Femur (tissue), 1 donor: ENCODE data around the gene ANKRD49.

Experiments
- DNase-seq: peaks from one replicate; pipeline ENCODE4 v3.0.0-alpha.2; 2017

Gene ANKRD49

DNA sequence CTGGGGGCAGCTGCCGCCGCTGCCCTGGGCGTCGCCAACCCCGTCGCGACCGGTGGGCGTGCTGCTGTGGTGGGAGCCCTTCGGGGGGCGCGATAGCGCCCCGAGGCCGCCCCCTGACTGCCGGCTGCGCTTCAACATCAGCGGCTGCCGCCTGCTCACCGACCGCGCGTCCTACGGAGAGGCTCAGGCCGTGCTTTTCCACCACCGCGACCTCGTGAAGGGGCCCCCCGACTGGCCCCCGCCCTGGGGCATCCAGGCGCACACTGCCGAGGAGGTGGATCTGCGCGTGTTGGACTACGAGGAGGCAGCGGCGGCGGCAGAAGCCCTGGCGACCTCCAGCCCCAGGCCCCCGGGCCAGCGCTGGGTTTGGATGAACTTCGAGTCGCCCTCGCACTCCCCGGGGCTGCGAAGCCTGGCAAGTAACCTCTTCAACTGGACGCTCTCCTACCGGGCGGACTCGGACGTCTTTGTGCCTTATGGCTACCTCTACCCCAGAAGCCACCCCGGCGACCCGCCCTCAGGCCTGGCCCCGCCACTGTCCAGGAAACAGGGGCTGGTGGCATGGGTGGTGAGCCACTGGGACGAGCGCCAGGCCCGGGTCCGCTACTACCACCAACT, 51.0 kb downstream of the ANKRD49 start:
- peak; percentile 40 for DNase-seq

DNA sequence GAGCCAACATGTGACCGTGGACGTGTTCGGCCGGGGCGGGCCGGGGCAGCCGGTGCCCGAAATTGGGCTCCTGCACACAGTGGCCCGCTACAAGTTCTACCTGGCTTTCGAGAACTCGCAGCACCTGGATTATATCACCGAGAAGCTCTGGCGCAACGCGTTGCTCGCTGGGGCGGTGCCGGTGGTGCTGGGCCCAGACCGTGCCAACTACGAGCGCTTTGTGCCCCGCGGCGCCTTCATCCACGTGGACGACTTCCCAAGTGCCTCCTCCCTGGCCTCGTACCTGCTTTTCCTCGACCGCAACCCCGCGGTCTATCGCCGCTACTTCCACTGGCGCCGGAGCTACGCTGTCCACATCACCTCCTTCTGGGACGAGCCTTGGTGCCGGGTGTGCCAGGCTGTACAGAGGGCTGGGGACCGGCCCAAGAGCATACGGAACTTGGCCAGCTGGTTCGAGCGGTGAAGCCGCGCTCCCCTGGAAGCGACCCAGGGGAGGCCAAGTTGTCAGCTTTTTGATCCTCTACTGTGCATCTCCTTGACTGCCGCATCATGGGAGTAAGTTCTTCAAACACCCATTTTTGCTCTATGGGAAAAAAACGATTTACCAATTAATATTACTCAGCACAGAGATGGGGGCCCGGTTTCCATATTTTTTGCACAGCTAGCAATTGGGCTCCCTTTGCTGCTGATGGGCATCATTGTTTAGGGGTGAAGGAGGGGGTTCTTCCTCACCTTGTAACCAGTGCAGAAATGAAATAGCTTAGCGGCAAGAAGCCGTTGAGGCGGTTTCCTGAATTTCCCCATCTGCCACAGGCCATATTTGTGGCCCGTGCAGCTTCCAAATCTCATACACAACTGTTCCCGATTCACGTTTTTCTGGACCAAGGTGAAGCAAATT, 51.7 kb downstream of the ANKRD49 start:
- DNase-seq = peak; percentile 43

DNA sequence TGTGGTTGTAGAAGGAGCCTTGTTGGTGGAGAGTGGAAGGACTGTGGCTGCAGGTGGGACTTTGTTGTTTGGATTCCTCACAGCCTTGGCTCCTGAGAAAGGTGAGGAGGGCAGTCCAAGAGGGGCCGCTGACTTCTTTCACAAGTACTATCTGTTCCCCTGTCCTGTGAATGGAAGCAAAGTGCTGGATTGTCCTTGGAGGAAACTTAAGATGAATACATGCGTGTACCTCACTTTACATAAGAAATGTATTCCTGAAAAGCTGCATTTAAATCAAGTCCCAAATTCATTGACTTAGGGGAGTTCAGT, 52.3 kb downstream of the ANKRD49 start:
- no peak for DNase-seq

DNA sequence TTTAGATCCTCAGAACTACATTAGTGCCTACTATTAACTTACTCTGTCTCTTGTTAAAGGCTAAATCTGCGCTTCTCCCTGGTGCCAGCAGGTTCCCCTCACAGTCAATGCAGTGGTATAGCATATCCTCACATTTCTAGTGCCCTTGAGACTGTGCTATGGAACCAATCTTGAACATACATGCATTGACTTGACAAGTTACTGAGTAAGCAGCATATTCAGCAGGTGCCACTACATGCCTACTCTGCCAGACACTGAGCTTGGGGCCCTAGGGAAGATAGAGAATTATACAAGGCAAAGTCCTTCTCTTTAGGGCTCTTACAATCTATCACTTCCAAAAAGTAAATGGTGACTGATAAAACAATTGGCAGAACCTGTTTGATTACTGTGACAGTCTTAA, 53.1 kb downstream of the ANKRD49 start:
- no peak for DNase-seq

DNA sequence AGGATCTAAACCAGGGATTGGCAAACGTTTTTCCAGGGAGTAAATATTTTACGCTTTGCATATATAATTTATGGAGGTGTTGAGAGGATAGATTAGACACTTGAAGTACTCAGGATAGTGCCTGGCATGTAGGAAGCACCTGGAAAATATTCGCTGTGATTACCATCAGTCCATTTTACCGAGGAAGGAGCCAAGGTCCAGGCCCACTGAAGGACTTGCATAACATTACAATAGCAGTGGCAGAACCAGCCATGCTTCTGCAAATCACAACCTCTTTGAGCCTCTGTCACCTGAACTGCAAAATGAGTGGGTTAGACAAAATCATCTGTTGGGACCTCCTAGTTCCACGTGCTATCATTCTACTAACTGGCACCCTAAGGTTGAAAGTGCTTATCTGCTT, 55.4 kb downstream of the ANKRD49 start:
- no peak for DNase-seq
